GM18907 (cell line): ENCODE data around the gene MLF1.

Source experiments
- ATAC-seq: cut with Tn5 transposase; IDR thresholded peaks from one replicate; pipeline ENCODE4 v1.9.1; 2021; ENCODE audit warnings: mild to moderate bottlenecking, moderate library complexity; ENCODE audit not compliant: unreplicated experiment

MLF1 gene

GRCh38 chr3:158573714-158574113, 2.7 kb downstream of the MLF1 start:
- no peak for ATAC-seq

GRCh38 chr3:158574646-158575045, 3.7 kb downstream of the MLF1 start:
- ATAC-seq: no peak

GRCh38 chr3:158590223-158590622, 19.2 kb downstream of the MLF1 start:
- no peak for ATAC-seq

- no peak for ATAC-seq
Measured at GRCh38 chr3:158600787-158601186, 29.8 kb downstream of the MLF1 start.

- ATAC-seq: no peak
Measured at GRCh38 chr3:158602227-158602626, 31.2 kb downstream of the MLF1 start.

GRCh38 chr3:158617982-158618875, 47.2 kb downstream of the MLF1 start:
- ATAC-seq: no peak

GRCh38 chr3:158625881-158626280, 54.9 kb downstream of the MLF1 start:
- no peak for ATAC-seq

GRCh38 chr3:158631981-158632380, 61.0 kb downstream of the MLF1 start:
- no peak for ATAC-seq

GRCh38 chr3:158640646-158641045, 69.7 kb downstream of the MLF1 start:
- no peak for ATAC-seq

GRCh38 chr3:158642005-158642404, 71.0 kb downstream of the MLF1 start:
- ATAC-seq: no peak

- no peak for ATAC-seq
Measured at GRCh38 chr3:158642474-158643210, 71.6 kb downstream of the MLF1 start.

GRCh38 chr3:158644345-158644908, 73.4 kb downstream of the MLF1 start, which contains the start of gene GFM1:
Gene GFM1, plus strand, starts transcription at chr3:158644527. Its CDS starts 108 bp downstream, at chr3:158644635.
- ATAC-seq: peak; percentile 99

GRCh38 chr3:158649791-158650190, 78.8 kb downstream of the MLF1 start:
- no peak for ATAC-seq

- no peak for ATAC-seq
Measured at GRCh38 chr3:158651192-158651591, 80.2 kb downstream of the MLF1 start.

- no peak for ATAC-seq
Measured at GRCh38 chr3:158652463-158652862, 81.5 kb downstream of the MLF1 start.
